HG03139 (cell line): ENCODE results near the gene CDC42SE1.
A peak's percentile ranks its signal among the peaks of the same experiment; 100 is the strongest.

Experiments used
- ATAC-seq: cut with Tn5 transposase; IDR thresholded peaks from one replicate; pipeline ENCODE4 v1.9.1; 2021; ENCODE audit not compliant: unreplicated experiment

The CDC42SE1 gene

GRCh38 chr1:151009674-151010345, 49.6 kb downstream of the CDC42SE1 start:
- no peak for ATAC-seq

GRCh38 chr1:151009206-151009587, 50.2 kb downstream of the CDC42SE1 start:
- no peak for ATAC-seq

GRCh38 chr1:151008244-151009205, 50.9 kb downstream of the CDC42SE1 start, which contains the start of gene PRUNE1:
Gene PRUNE1, plus strand, starts transcription at chr1:151008449. Its CDS starts 184 bp downstream, at chr1:151008633.
- ATAC-seq: peak; percentile 69

GRCh38 chr1:151007853-151008243, 51.6 kb downstream of the CDC42SE1 start:
- no peak for ATAC-seq

DNA sequence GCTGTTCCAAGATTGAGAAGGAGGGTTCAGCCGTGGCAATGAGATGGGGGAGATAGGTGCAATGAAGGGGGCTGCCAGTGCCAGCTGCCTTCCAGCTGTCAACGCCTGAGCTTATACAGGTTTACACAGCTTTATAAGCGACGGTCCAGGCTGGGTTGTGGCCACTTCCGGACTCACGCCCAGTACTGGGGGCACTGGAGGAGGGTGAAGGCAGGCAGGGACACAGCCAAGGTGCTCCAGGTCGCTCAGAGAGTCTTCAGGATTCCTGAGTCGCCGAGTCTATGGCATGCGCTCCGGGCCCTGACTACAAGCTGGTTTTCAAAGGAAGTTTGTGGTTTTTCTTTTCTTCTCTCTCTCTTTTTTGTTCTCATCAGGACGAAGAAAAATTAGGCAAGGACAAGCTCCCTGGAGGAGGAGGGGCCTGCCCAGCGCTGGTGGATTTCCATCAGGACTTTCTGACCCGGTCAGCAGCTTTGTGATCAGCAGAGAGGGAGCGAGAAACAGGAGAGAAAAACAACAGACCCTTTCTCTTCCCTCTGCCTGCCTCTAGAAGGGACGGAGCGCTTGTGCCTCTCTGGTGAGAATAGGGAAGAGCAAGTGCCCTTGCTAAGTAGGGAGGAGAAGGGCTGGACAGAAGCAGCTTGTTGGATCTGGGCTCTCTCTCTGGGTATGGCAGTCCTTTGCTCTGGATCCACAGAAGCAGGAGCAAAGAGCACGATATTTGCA, 52.9 kb downstream of the CDC42SE1 start, which contains the start of gene MINDY1:
MINDY1 (minus strand) TSS at position 576 of the 726 bp plus-strand sequence. CDS start 4,285 bp downstream, outside the sequence.
- ATAC-seq: no peak

- no peak for ATAC-seq
Measured at GRCh38 chr1:151005729-151006319, 53.6 kb downstream of the CDC42SE1 start.

DNA sequence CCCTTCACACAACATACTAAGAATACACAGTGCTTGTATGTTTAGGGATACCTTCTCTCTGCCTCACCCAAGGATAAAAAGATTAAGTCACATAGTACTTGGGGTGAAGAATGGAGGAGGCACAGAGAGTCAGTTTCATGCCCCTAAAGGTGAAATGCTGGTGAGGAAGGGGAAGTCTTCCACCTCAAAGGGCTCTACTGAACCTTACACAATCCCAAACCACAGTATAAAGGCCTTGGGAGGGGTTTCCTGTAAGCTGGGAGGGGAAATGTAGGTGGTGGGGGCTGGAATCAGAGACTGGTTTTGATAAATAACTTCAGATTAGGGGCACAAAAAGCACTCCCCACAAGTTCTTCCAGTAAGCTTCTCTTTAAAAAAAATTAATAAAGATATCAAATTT, 56.2 kb downstream of the CDC42SE1 start:
- ATAC-seq: no peak

DNA sequence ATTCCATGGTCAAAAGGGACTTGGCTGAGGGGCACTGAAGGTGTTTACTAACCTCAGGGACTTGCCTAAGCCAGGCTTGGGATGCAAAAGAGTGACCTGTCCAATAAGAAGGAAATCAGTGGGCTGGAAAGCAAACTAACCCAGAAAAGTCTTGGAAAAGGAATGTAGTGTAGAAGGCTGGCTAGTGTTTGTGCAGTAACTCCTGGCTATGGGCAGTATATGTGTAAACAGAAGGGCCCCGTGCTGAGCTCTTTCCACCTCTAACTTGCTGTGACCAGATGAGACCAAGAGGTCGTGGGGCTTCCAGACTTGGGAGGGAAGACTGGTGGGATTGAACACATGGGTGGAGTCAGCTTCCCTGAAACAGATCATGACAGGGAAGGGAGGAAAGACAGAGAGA, 56.8 kb downstream of the CDC42SE1 start:
- no peak for ATAC-seq

- no peak for ATAC-seq
Measured at GRCh38 chr1:151002051-151002450, 57.4 kb downstream of the CDC42SE1 start.

DNA sequence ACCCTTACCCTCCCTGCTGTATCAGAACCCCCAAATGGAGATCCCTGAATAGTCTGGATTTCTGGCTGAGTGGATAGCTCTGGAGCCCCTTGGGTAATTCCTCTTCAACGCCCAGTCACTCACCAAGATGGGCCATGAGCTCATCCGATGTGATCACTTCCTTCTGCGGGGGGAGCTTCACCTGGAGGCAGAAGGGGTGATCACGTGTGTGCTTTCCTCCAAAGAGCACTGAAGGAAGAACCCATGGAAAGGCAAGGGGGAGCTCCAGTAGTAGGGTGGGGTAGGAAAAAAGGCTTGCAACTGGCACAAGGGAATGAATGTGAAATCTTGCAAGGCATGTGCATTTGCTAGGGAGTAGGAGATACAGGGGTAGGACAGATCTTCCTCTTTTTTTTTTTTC, 57.8 kb downstream of the CDC42SE1 start:
- ATAC-seq: no peak
